ENCODE measurements around the gene CHCHD6. TPM values are rescaled to one million over a fixed set of nuclear protein-coding genes. Genes with fewer than 3 reads are reported as not detected.

The CHCHD6 gene
- total and polyA plus RNA-seq, 4 donors: 12.1 to 22.6 (median 17.5) TPM

DNA sequence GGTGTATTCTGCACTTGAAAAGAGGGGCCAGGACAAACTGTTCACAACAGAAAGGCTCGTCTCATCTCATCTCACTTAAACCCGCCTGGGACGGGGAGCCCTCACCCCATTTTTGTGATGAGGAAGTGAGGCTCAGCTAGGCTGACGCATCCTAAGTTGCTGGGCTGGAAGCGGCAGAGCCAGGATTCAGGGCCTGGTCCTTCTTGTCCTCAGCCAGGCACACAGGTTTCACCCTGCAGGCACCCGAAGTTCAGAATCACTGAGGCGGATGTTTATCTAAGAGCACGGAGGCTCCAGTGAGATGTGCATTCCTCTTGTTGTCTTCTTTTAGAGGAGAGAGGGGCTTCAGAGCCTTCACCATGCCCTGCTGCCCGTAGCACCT, 227.8 kb downstream of the CHCHD6 start:
- ATAC-seq (ENCODE audit: insufficient read depth, low FRiP score): no peak
- Histone ChIP-seq H3K9ac (ENCODE audit: insufficient read depth in 1 of 2, low read length in 2 of 2) (no peak overlapping the region), H3K27me3 (ENCODE audit: control insufficient read depth in 3 of 3, insufficient read depth in 3 of 3, low read length in 2 of 3) (no peaks in the 10 kb centered on the region), H3K4me3 (no peak overlapping the region), H3K9me3 (ENCODE audit: control insufficient read depth in 4 of 4, insufficient read depth in 3 of 4, low read length in 3 of 4) (no peaks in the 10 kb centered on the region), H3K36me3 (ENCODE audit: control insufficient read depth in 4 of 4, insufficient read depth in 4 of 4, low read length in 4 of 4) (no peaks in the 10 kb centered on the region), H3K27ac (ENCODE audit: low read depth in 1 of 2, low read length in 1 of 2) (peak overlapping the region in 1 of 2 donors; percentile 65), H3K4me1 (ENCODE audit: control insufficient read depth in 5 of 5, insufficient read depth in 5 of 5, low read length in 5 of 5) (peaks cover 2 to 21% (median 10%) of the 10 kb centered on the region in 5 donors)
- no peak for TF ChIP-seq CTCF (IDR thresholded peaks at IDR 0.05; ENCODE audit: control extremely low read depth, extremely low read depth)
- DNase-seq: no peak
- WGBS, 2 donors: 71 to 73% methylated on average over 9 of the region's 9 CpGs

GRCh38 chr3:126932188-126932931, 228.3 kb downstream of the CHCHD6 start:
- ATAC-seq (ENCODE audit: insufficient read depth, low FRiP score): no peak
- Histone ChIP-seq H3K27me3 (ENCODE audit: control insufficient read depth in 3 of 3, insufficient read depth in 3 of 3, low read length in 2 of 3) (no peaks in the 10 kb centered on the region), H3K27ac (ENCODE audit: low read depth in 1 of 2, low read length in 1 of 2) (peak overlapping the region in 1 of 2 donors; percentile 69), H3K9ac (ENCODE audit: insufficient read depth in 1 of 2, low read length in 2 of 2) (no peak overlapping the region), H3K4me1 (ENCODE audit: control insufficient read depth in 5 of 5, insufficient read depth in 5 of 5, low read length in 5 of 5) (peaks cover 4 to 21% (median 10%) of the 10 kb centered on the region in 5 donors), H3K9me3 (ENCODE audit: control insufficient read depth in 4 of 4, insufficient read depth in 3 of 4, low read length in 3 of 4) (no peaks in the 10 kb centered on the region), H3K4me3 (no peak overlapping the region), H3K36me3 (ENCODE audit: control insufficient read depth in 4 of 4, insufficient read depth in 4 of 4, low read length in 4 of 4) (no peaks in the 10 kb centered on the region)
- DNase-seq: peak in 2 of 3 donors; percentile 56 to 57
- TF ChIP-seq CTCF (IDR thresholded peaks at IDR 0.05; ENCODE audit: control extremely low read depth, extremely low read depth): no peak
- 70 to 75% methylated on average over 13 of the region's 13 CpGs for WGBS, 2 donors

- no peaks in the 10 kb centered on the region for H3K36me3 ChIP-seq (ENCODE audit: control insufficient read depth in 4 of 4, insufficient read depth in 4 of 4, low read length in 4 of 4)
- H3K27me3 ChIP-seq (ENCODE audit: control insufficient read depth in 3 of 3, insufficient read depth in 3 of 3, low read length in 2 of 3): no peaks in the 10 kb centered on the region
- no peak overlapping the region for H3K9ac ChIP-seq (ENCODE audit: insufficient read depth in 1 of 2, low read length in 2 of 2)
- peaks cover 7 to 27% (median 10%) of the 10 kb centered on the region in 5 donors for H3K4me1 ChIP-seq (ENCODE audit: control insufficient read depth in 5 of 5, insufficient read depth in 5 of 5, low read length in 5 of 5)
- ATAC-seq (ENCODE audit: insufficient read depth, low FRiP score) (no peak), DNase-seq (peak in 2 of 3 donors; percentile 49 to 55)
- no peak overlapping the region for H3K27ac ChIP-seq (ENCODE audit: low read depth in 1 of 2, low read length in 1 of 2)
- H3K9me3 ChIP-seq (ENCODE audit: control insufficient read depth in 4 of 4, insufficient read depth in 3 of 4, low read length in 3 of 4): no peaks in the 10 kb centered on the region
- WGBS, 2 donors: 52 to 63% methylated on average over 4 of the region's 4 CpGs
- no peak overlapping the region for H3K4me3 ChIP-seq
- TF ChIP-seq CTCF (IDR thresholded peaks at IDR 0.05; ENCODE audit: control extremely low read depth, extremely low read depth): no peak
Observed at GRCh38 chr3:126934031-126934531, 230.0 kb downstream of the CHCHD6 start.
